Left hindlimb (tissue), 1 donor: ENCODE results near the gene MESP1.

ENCODE experiments used
- DNase-seq: peaks from one replicate; pipeline ENCODE4 v3.0.0-alpha.2; 2018

MESP1 gene

GRCh38 chr15:89755701-89756100 is 4.7 kb upstream of the MESP1 start:
- DNase-seq, result no peak

DNA sequence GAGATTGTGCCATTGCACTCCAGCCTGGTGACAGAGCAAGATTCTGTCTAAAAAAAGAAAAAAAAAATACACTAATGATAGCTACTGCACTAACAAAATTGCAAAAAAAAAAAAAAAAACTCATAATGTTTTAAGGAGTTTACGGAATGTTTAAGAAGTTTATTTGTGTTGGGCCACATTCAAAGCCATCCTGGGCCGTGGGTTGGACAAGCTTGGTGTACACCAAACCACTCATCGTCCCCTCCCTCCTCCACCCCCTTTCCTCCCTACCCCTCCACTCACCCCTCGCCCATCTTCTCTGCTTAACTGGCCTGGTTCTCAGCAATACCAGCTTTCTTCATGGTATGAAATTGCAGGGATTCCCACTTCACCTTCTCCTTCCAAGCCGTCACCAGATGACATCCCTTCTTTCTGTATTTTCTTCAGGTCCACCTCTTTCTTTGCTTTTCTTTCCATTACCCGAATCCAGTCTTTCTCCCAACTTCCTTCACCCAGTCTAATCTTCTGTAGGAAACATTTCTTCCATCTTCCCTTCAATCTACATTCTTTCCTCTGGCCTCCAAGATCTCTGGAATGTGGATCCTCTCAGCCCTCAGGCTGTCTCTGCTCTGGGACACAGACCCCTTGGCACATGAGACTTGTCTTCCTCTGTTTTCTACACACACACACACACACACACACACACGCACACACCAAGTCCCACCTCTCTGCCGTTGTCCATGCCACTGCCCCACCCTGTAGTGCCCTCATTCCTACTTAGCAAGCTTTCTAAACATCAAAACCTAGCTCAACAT is 3.5 kb upstream of the MESP1 start:
- no peak for DNase-seq

DNA sequence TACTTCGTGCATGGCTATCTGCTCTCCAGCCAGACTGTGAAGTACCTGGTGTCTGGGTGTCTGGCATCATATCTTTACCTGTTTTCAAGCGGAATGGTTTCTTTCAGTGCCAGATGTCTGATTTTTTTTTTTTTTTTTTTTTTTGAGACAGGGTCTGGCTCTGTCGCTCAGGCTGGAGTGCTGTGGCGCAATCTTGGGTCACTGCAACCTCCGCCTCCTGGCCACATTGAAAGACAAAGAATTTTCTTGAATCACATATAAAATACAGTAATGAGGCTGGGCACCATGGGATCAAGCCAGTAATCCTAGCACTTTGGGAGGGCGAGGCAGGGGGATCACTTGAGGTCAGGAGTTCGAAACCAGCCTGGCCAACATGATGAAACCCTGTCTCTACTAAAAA is 2.8 kb upstream of the MESP1 start:
- DNase-seq, result no peak

- no peak for DNase-seq
Observed at GRCh38 chr15:89751748-89752147, 699 bp upstream of the MESP1 start.

DNA sequence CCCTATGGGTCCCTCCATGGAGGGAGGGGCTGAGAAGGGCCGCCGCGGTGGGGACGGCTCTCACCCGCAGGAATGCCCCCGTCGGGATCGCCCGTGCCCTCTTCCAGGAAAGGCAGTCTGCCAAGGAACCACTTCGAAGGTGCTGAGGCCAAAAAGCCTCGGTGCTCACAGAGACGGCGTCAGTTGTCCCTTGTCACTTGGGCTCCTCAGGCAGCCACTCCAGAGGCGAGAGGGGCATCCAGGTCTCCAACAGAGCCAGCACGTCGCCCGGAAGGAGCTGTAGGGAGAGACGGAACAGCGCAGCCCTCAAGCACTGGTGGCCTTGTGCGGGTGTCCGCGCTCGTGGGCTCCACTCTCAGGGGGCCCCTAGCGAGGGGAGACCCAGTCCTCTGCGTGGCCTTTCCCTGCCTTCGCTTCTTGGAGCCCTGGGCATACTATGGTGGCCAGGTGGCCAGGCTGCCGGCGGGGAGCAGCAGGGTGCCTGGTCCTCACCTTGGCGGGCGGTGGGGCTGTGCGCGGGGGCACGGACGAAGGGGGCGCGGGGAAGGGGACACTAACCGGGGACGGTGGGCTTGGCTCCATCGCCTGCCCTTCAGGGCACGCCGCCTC is 994 bp downstream of the MESP1 start:
- DNase-seq, result no peak

DNA sequence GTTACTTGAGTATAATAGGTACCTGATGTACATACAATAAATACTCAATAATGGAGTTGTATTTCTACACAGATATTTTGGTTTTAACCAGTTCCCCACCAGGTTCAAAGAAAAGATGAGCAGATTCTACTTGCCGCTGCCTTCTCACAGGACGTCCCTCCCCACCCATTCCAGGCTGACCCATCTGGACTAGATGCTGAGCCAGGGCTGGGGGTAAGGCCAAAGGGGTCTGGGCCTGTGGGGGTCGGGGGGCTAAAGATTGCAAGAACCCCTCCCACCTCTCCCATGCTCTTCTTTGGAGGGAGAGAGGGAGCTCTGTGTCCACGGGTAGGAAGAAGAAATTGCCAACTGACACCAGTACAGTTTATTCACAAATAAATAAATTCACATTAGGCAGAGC is 1.5 kb downstream of the MESP1 start:
- no peak for DNase-seq

GRCh38 chr15:89749054-89749453 is 2.0 kb downstream of the MESP1 start:
- no peak for DNase-seq

GRCh38 chr15:89747708-89748682 is 3.1 kb downstream of the MESP1 start:
- DNase-seq, result no peak

DNA sequence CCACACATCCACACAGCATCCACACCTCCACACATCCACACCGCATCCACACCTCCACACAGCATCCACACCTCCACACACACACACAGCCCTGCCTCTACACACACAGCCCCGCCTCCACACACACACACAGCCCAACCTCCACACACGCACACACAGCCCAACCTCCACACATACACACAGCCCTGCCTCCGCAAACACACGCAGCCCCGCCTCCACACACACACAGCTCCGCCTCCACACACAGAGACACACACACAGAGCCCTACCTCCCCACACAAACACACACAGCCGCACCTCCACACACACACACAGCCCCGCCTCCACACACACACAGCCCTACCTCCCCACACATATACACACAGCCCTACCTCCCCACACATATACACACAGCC is 4.7 kb downstream of the MESP1 start:
- DNase-seq, result no peak

DNA sequence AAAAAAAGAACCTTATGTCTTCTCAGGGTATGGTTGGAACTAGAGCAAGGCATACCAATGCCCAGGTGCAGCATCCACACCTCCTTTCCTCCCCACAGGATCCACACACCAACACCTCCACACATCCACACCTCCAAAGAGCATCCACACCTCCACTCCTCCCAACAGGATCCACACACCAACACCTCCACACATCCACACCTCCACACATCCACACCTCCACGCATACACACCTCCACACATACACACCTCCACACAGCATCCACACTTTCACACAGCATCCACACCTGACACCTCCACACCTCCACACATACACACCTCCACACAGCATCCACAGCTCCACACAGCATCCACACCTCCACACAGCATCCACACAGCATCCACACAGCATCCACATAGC is 5.3 kb downstream of the MESP1 start:
- DNase-seq, result no peak

- DNase-seq, result no peak
Observed at GRCh38 chr15:89745131-89745530, 5.9 kb downstream of the MESP1 start.

GRCh38 chr15:89743594-89743993 is 7.5 kb downstream of the MESP1 start:
- no peak for DNase-seq

- no peak for DNase-seq
Observed at GRCh38 chr15:89743011-89743410, 8.0 kb downstream of the MESP1 start.

DNA sequence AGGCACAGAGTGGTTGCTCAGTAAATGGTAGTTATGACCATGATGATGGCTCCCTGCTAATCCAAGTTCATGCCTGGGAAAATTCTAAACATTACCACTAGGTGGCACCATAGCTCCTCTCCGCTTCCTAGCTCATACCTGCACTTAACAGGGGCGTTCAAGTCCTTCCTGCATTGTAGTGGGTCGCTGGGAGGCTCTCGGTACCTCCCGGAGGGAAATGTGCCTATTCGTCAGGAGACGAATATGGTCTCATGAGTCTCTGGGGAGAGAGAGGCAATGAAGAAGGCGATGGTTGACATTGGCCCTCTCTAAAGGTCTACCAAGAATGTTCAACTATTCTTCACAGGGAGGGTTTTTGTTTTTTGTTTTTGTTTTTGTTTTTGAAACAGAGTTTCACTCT is 10.9 kb downstream of the MESP1 start:
- DNase-seq, result no peak

- no peak for DNase-seq
Observed at GRCh38 chr15:89735773-89736172, 15.3 kb downstream of the MESP1 start.

- no peak for DNase-seq
Observed at GRCh38 chr15:89732451-89733172, 18.4 kb downstream of the MESP1 start.

GRCh38 chr15:89731275-89731674 is 19.8 kb downstream of the MESP1 start:
- no peak for DNase-seq

DNA sequence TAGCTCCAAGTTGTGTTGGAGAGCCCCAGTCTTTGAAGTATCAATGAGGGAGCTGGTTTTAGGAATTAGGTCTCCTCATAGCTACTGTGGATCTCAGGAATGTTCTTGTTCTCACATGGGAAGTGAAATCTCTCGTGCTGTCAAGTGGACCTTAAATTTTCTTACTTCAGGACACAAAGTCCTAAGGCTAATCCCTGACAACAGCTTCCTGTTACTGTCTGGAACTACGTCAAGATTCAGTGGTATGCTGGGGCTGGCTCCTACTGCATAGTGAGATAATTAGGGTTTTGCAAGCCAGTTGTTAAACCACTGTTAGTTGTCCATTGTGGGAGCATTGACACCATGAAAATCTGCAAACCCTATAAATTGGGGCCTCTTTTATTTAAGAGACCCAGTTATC is 22.8 kb downstream of the MESP1 start:
- DNase-seq, result no peak

DNA sequence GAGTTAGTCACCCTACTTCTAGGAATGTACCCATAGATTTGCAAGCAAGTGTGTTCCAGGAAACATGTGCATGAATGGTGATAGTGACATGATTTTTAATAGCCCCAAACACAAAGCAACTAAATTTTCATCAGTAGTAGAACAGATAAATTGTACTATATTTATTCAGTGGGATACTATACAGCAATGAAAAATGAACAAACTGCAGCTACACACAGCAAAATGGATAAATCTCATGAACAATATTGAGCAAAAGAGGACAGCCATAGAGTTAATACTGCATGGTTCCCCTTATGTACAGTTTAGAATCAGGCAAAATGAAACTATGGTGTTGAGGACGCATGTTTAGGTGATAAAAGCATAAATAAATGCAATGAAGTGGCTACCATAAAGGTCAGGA is 26.0 kb downstream of the MESP1 start:
- DNase-seq, result no peak

GRCh38 chr15:89724621-89725020 is 26.4 kb downstream of the MESP1 start:
- no peak for DNase-seq

DNA sequence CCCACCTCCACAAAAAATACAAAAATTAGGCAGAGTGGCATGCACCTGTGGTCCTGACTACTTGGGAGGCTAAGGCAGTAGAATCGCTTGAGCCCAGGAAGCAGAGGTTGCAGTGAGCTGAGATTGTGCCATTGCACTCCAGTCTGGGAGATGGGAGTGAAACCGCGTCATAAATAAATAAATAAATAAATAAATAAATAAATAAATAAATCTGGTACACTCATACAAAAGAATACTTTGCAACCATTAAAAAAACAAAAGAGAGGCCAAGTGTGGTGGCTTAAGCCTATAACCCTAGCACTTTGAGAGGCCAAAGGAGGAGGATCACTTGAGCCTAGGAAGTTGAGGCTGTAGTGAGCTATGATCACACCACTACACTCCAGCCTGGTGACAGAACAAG is 28.0 kb downstream of the MESP1 start:
- no peak for DNase-seq

DNA sequence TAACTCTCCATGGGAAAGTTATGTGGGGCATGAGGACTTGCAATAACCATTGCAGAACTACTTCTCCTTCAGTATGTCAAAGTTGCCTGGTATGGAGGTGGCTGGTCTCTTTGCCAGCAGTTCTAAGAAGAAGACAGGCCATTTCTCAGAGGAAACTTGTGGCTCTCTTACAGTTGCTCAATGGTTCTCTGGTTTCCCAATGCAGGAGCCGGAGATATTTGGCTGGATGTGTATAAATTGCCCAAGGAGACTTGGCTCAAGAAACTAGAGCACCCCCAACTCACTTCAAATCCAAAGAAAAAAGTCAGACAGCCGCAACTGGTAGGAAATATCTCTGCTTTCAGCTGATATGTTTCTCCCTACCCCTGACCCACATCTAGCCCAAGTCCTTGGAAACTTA is 36.3 kb downstream of the MESP1 start:
- no peak for DNase-seq

DNA sequence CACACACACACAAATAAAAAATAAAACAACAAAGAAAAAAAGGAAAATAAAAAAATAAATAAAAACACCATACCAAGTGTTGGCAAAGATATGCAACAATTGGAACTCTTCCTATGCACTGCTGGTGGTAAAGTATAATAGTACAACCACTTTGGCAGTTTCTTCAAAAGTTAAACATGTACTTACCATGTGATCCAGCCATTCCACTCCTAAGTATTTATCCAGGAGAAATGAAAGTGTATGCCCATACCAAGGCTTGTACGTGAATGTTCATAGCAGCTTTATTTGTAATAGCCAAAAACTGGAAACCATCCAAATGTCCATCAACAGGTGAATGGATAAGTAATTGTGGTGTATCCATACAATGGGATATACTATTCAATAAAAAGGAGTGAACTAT is 43.5 kb downstream of the MESP1 start:
- DNase-seq, result no peak
